Measurements from ENCODE around the gene TRAP1.

TRAP1 gene

DNA sequence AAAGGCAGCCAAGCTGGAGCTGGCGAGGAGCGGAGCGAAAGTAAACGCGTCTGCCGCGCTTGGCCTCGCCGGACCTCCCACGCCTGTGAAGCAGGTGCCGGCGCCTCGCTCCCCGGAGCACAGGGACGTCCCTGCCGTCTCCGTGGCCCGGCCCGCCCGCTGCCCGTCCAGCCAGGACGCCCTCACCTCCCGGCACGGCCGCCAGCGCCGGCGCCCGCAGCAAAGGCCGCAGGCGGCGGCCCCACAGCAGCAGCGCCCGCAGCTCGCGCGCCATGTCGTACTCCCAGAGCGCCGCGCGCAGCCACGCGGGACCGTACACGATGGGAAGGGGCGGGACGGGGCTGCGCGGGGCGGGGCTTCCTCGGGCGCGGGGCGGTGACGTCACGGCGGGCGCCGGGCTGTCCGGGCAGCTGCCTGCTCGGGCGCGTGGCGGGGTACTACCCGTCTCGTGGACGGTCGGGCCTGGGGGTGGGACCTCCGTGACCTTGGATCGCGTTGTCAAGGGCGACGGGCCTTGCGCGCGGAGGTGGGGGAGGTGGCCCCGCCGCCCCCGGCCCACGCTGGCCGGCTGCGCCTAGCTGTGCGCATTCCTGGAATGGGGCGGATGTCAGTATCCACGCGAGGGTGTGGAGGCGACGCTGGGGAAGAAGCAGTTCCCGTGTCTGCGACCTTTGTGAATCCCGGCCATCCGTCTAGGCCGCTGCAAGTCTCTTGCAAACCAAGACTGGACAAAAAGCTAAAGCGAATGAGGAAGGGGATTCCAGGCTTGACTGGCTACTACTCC lies at the start of gene TRAP1:
TRAP1 (minus strand) TSS at position 290 of the 784 bp plus-strand sequence; CDS start at position 274, 16 bp downstream.
- DNase-seq, result peak; percentile 83 to 93 (median 90)

DNA sequence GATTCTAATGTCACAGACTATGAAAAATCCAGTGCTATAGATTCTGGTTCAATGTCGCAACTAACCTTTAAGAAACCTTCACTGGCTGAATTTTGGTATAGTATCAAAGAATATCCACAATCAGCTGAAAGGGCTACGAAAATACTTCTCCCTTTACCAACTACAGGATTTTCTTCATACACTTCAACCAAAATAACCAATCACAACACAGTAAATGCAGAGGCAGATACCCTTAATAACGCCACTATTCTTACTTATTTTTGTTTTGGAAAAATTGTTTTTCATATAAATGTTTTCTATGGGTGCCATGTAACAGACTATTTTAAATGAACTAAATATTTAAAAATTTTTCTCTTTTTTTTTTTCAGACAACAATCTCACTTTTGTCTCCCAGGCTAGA lies 48.9 kb upstream of the TRAP1 start:
- DNase-seq, result no peak

GRCh38 chr16:3764409-3764808 lies 47.1 kb upstream of the TRAP1 start:
- DNase-seq, result no peak

DNA sequence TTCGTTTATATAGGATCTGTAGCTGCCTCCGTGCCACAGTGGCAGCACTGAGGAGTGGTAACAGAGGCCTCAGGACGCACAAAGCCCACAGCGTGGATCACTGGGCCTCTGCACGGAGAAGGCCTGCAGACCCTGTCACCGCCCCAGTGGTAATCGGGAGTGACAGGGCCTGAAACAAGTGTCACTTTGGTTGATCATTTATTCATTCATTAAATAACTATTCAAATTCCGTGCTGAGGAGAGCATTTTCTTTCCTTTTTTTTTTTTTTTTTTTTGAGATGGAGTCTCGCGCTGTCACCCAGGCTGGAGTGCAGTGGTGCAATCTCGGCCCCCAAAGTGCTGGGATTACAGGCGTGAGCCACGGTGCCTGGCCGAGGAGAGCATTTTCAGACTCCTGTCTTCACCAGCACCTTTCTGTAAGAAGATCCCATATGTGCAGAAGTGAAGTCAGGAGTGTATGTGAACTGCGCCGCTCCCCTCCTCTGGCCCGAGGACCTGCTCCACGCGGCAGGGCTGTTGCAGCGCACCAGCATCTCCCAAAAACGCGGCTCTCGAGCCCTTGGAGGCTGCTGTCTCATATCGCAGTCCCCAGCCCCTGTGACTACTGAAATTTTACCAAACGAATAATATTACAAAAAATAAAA lies 44.9 kb upstream of the TRAP1 start:
- DNase-seq, result no peak

- DNase-seq, result no peak
Observed at GRCh38 chr16:3761375-3762106, 44.2 kb upstream of the TRAP1 start.

DNA sequence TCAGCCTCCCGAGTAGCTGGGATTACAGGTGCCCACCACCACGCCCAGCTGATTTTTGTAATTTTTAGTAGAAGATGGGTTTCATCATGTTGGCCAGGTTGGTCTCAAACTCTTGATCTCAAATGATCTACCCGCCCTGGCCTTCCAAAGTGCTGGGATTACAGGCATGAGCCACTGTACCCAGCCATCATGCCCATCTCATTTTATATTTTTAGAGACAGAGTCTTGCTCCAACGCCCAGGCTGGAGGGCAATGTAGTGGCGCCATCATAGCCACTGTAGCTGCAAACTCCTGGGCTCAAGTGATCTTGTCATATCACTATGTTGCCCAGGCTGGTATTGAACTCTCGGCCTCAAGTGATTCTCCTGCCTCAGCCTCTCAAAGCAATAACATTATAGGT lies 43.2 kb upstream of the TRAP1 start:
- DNase-seq, result no peak

- no peak for DNase-seq
Observed at GRCh38 chr16:3759736-3760135, 42.4 kb upstream of the TRAP1 start.

DNA sequence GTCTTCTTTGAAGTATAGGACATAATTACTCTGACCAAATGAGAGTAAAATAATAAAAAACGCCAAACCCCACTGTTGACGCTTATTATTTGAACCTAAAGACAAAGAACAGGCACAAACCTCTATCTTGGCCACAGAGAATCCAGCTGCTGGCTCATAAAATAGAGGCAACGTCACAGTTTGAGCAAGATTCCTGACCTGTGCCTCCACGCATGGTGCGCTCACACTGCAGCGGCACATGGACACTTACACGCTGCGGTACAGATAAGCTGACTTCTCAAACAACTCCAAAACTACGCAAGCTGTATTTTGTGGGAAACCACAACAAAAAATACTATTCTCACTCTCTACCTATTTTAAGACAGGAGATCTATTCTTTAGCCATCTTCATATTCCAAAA lies 38.8 kb upstream of the TRAP1 start:
- DNase-seq, result no peak

- no peak for DNase-seq
Observed at GRCh38 chr16:3755249-3755648, 37.9 kb upstream of the TRAP1 start.

GRCh38 chr16:3754772-3755171 lies 37.4 kb upstream of the TRAP1 start:
- no peak for DNase-seq

DNA sequence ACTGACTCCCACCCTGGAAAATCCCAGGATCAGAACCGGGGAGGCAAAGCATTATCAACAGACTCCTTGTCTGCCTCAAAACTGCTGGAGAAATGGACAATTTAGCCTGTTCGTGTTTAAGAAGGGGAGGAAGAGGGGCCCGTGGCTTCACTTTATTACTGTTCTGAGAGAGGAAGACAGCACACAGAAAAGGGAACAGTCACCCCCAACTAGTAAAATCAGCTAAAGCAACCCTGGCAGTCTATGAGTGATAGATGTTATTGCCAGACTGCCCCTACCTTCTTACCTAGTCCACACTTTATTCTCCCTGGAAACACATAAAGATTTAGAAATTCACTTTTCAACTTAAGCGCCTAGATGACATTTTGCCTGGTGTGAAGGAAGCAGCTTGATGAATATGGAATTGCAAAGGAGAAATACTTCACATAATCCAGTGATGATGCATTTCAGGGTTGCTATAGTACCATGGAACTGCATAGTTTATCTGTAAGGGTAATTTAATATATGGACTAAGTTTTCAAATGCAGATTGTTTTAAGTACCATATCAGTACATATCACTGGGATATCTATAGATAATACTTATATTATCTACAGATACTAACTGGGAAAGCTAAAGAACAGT lies 36.9 kb upstream of the TRAP1 start:
- no peak for DNase-seq

DNA sequence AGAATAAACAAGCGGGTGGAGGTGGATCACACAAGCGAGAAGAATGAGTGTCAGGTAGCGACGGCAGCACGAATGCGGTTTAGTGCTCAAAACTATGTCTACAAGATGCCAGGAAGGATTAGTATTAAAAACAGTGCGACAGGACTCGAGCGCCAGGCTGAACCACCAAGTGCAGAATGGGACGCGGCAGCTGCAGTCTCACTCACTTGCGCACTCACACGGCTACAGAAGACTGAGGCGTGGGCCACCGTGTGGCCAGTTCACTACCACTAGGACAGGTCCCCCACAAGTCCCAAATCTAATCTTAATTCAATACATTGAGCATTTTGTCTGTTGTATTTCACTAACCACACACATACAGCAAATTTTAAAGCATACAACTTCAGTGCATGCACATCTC lies 35.7 kb upstream of the TRAP1 start:
- no peak for DNase-seq

DNA sequence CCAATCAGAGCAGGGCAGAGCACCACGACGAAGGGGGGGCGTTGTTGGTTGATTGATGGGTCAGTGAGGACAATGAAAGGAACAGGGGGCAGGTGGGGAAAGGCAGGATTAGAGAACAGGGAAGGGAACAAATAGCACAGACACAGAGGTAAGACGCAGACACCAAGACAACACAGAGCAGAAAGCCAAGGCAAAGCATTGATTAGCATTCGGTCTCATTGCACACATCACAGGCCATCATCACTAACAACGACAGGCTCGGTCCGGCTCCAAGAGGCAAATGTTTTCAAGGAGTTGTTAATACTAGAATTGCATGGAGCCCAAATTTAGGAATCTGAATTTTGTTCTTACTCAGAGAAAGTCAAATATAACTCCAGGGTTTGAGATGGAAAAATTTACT lies 34.6 kb upstream of the TRAP1 start:
- DNase-seq, result no peak

GRCh38 chr16:3748307-3748706 lies 31.0 kb upstream of the TRAP1 start:
- no peak for DNase-seq

DNA sequence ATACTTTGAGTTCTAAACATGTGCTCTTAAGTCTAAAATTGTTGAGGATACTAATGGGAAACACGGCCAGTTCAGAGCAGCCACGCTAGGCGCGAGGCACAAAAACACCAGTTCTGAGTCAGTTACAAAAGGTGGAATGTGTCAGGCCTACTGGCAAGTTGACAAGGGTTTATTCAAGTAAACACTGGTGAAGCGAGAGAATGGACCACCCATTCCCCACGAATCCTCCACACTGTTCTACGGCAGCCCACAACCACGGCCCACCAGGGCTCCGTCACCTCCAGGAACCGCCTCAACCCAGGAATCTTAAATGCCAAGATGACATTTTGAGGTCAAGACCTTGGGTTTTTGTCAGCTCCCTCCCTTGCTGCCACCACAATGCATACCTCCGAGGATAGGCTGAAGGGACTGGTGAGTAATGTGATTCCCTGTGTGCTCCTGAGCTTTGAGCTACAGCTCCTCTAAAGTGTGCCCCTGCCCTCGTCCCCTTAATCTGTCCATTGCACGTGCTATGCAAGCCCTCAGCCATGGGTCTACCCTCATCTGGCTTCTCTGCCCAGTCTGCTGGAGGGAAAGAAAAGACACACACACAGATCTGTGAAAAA lies 28.5 kb upstream of the TRAP1 start:
- DNase-seq, result no peak

DNA sequence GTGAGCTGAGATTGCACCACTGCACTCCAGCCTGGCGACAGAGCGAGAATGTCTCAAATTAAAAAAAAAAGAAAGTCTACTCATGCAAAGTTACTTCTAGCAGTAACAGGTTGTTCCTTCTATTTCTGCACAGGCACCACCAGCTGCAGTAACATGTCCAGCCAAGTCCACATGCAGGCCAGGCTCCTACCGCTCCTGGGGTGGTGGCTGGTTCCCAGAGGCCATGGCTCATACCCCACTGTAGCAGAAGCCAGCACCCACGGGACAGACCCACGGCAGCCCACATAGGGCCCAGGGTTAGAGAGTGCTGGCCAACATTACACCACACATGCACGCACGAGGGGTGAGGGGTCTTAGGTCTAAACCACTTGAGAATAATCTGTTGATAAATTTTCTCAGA lies 26.7 kb upstream of the TRAP1 start:
- DNase-seq, result no peak

DNA sequence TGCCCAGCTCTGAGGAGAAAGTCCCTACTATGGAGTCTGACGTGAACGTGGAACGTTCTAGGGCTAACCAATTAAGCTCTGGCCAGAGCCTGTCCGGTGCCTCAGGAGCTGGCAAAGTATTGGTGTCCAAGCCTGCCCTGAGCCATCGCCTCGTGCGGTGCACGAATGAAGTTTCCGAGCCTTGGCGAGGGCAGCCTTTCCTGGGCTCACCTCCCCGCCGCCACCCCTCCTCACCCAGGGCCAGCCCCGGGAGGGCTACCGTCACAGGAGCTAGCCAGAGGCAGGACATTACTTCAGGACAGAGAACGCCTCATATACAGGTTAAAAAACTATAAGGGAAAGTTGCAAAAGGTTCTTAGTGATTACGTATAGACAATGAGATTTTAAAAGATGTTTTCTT lies 23.6 kb upstream of the TRAP1 start:
- DNase-seq, result no peak

DNA sequence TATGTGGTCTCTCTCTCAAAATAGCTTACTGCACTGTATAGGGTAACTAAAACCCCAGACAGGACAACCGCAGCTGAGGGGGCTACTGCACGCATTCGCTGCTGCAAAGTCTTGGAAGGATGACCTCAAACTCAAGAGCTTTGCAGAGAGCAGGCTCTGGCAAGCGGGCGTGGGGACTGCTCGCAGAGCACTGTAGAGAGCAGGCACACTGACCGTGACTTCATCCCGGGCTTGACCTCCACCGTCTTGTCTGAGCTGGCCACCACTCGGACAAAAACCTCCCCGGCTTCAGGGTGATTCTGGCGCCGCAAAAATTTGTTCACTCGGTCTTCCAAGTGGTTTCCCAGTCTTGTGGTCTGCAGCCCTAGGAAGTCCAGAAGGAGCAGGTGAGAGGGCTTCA lies 22.9 kb upstream of the TRAP1 start:
- DNase-seq, result no peak

DNA sequence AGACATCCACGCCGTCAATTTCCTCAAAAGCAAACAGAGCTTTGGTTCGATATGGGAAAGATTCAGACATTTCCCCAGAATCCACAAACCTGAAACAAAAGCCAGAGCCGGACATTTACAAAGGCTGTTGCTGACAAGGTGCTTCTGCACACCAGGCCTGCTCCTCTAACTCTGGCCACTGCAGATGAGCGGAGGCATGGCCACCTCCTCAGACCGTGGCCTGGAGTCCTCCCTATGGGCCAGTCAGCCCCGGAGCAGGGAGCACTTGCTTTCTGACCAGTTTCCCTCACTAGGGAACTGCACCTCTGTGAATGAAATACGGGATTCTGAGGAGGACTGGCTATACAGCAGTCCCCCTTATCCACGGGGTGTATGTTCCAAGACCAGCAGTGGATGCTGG lies 22.3 kb upstream of the TRAP1 start:
- DNase-seq, result no peak

- DNase-seq, result no peak
Observed at GRCh38 chr16:3738541-3738940, 21.2 kb upstream of the TRAP1 start.

DNA sequence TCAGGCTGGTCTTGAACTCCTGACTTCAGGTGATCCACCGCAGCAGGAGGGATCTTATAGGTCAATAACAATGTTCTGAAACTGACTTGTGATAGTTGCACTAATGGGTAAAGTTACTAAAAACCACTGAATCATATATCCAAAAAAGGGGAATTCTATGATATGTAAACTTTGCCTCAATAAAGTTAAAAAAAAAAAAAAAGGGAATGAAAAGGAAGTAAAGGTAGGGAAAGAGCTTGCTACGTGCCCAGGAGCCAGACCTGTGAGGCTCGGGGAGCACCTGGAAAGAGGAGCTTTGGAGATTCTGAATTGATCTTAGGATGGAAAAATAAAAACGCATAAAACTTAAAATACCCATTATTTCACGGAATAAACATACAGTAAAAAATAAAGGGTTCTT lies 20.8 kb upstream of the TRAP1 start:
- DNase-seq, result no peak

GRCh38 chr16:3737181-3737580 lies 19.9 kb upstream of the TRAP1 start:
- no peak for DNase-seq

GRCh38 chr16:3736116-3736515 lies 18.8 kb upstream of the TRAP1 start:
- DNase-seq, result no peak

Data from stimulated activated naive CD4-positive, alpha-beta T cell (primary cell).